Measurements from ENCODE around the gene DNMT3B. TPM values are rescaled to one million over a fixed set of nuclear protein-coding genes. Genes with fewer than 3 reads are reported as not detected.
A peak's percentile ranks its signal among the peaks of the same experiment; 100 is the strongest.

The DNMT3B gene
- total RNA-seq, 8 experiments from 2014 or later, result 1.4 to 35.2 (median 10.5) TPM

DNA sequence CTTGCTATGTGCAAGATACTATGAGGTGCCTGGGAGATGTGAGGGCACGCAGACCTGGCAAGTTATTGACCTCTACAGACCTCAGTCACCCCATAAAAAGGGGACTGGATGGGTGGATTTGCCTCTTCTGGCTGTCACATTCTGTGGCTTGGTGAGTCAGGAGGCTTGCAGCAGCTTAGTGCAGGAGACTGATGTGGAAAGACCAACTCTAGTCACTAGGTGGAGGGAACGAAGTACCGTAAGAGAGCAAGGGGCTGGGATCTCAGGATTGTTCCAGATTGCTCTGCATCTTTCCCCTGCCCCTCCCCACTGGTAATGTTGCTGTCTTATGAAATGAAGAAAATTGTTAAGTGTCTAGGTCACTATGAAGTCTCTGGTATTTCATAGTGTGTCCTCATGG lies 60.9 kb downstream of the DNMT3B start:
- peaks cover 23 to 28% of the 10 kb centered on the region in 2 donors for H3K4me1 ChIP-seq (replicated peaks in 1 of 2)
- H3K4me3 ChIP-seq, result no peak overlapping the region
- ATAC-seq (replicated peaks in 6 of 8), result peak in 7 of 8 experiments; percentile 19 to 48 (median 33)
- peak overlapping the region in 1 of 2 donors; percentile 62 for H3K27ac ChIP-seq
- in situ Hi-C loops (cut with MboI; ENCODE audit: low pct_unique_long_range_greater_than_20kb in 2 of 9, low sequenced_read_pairs in 9 of 9, unreplicated experiment in 9 of 9), result no loop called here
- 25 to 100% (median 86%) methylated on average over 1 to 3 of the region's 3 CpGs; no CpG with 5 or more reads in 4 of the 10 experiments for WGBS, 10 experiments

DNA sequence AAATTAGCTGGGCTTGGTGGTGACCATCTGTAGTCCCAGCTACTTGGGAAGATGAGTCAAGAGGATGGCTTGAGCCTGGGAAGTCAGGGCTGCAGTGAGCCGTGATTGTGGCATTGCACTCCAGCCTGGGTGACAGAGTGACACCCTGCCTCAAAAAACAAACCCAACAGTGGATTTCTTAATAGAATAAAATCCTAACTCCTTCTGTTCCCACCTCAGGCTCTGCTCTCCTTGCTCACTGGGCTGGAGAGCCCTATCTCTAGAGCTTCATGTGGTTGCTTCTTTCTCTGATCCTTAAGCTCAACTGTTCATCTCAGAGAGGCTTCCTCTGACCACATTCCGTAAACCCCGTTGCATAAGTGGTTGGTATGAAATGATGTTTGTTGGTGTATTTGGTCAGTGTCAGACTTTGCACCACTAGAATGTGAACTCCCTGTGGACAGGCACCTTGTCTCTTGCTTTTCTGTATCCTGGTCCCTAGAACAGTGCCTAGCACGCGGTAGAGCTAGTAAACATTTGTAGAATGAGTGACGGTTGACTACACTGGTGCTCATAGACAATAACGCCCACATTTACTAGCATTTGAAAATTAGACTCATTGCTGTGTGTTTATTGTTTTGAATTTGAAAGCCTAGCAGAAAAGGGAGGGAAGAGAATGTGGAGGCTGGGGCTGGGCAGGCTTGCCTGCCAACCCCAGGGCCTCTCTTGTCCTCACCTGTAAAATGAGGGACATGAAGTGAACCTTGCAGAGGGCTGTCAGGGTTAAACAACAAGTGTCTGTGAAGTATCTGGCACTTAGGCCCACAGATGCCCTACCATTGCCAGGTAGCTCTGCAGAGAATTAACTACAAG lies 61.8 kb downstream of the DNMT3B start:
- Histone ChIP-seq H3K4me3 (no peak overlapping the region), H3K4me1 (replicated peaks in 1 of 2) (peaks cover 23 to 28% of the 10 kb centered on the region in 2 donors), H3K27ac (peak overlapping the region in 1 of 2 donors; percentile 62)
- in situ Hi-C loops (cut with MboI; ENCODE audit: low pct_unique_long_range_greater_than_20kb in 2 of 9, low sequenced_read_pairs in 9 of 9, unreplicated experiment in 9 of 9), result no loop called here
- no peak for ATAC-seq (replicated peaks in 6 of 8)
- 33 to 100% (median 96%) methylated on average over 1 to 7 of the region's 7 CpGs; no CpG with 5 or more reads in 2 of the 10 experiments for WGBS, 10 experiments

GRCh38 chr20:32828029-32828680 lies 66.0 kb downstream of the DNMT3B start:
- in situ Hi-C loops (cut with MboI; ENCODE audit: low pct_unique_long_range_greater_than_20kb in 2 of 9, low sequenced_read_pairs in 9 of 9, unreplicated experiment in 9 of 9), result no loop called here

GRCh38 chr20:32829311-32830005 lies 67.3 kb downstream of the DNMT3B start:
- Histone ChIP-seq H3K27ac (no peak overlapping the region), H3K4me1 (replicated peaks in 1 of 2) (peaks cover 0 to 4% of the 10 kb centered on the region in 2 donors), H3K4me3 (no peak overlapping the region)
- WGBS, 10 experiments, result 60 to 100% (median 97%) methylated on average over 1 to 3 of the region's 3 CpGs; no CpG with 5 or more reads in 2 of the 10 experiments
- ATAC-seq (replicated peaks in 6 of 8), result no peak
- in situ Hi-C loops (cut with MboI; ENCODE audit: low pct_unique_long_range_greater_than_20kb in 2 of 9, low sequenced_read_pairs in 9 of 9, unreplicated experiment in 9 of 9), result no loop called here

More at GRCh38 chr20:32828029-32828680, 66.0 kb downstream of the DNMT3B start:
- ATAC-seq (replicated peaks in 6 of 8), result peak in 6 of 8 experiments; percentile 25 to 75 (median 70)
- Histone ChIP-seq H3K4me1 (replicated peaks in 1 of 2) (peaks cover 0 to 8% of the 10 kb centered on the region in 2 donors), H3K4me3 (no peak overlapping the region), H3K27ac (peak overlapping the region in 1 of 2 donors; percentile 10)
- WGBS, 10 experiments, result 69 to 100% (median 90%) methylated on average over 1 to 4 of the region's 4 CpGs; no CpG with 5 or more reads in 1 of the 10 experiments

GRCh38 chr20:32830437-32830836 lies 68.3 kb downstream of the DNMT3B start:
- H3K27ac ChIP-seq, result no peak overlapping the region
- 90 to 100% (median 92%) methylated on average over 1 to 3 of the region's 3 CpGs; no CpG with 5 or more reads in 7 of the 10 experiments for WGBS, 10 experiments
- ATAC-seq (replicated peaks in 6 of 8), result no peak
- peaks cover 0 to 4% of the 10 kb centered on the region in 2 donors for H3K4me1 ChIP-seq (replicated peaks in 1 of 2)
- H3K4me3 ChIP-seq, result no peak overlapping the region
- in situ Hi-C loops (cut with MboI; ENCODE audit: low pct_unique_long_range_greater_than_20kb in 2 of 9, low sequenced_read_pairs in 9 of 9, unreplicated experiment in 9 of 9), result no loop called here

DNA sequence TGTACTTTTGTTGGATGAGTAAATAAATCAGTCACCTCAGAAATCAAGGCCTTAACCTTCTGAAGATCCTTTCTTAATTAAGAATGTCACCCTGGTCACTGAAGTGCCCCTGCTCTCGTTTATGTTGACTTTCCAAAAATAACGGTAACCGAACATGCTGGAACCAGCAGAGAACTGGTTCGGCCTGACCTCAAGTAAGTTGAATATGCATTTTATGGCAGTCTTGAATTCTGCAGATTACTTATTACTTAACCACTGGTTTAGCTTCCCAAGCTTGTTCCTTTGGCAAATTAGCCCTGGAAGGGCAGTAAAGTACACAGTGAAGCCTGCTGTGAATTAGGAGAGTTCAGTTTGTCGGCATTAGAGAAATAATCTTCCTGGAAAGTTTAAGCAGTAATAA lies 69.8 kb downstream of the DNMT3B start:
- Histone ChIP-seq H3K4me3 (no peak overlapping the region), H3K4me1 (replicated peaks in 1 of 2) (peaks cover 0 to 4% of the 10 kb centered on the region in 2 donors), H3K27ac (no peak overlapping the region)
- no peak for ATAC-seq (replicated peaks in 6 of 8)
- in situ Hi-C loops (cut with MboI; ENCODE audit: low pct_unique_long_range_greater_than_20kb in 2 of 9, low sequenced_read_pairs in 9 of 9, unreplicated experiment in 9 of 9), result no loop called here
- 60 to 100% (median 77%) methylated on average over 1 to 5 of the region's 5 CpGs for WGBS, 10 experiments

- Histone ChIP-seq H3K27ac (no peak overlapping the region), H3K4me1 (replicated peaks in 1 of 2) (peaks cover 0 to 1% of the 10 kb centered on the region in 2 donors), H3K4me3 (no peak overlapping the region)
- no peak for ATAC-seq (replicated peaks in 6 of 8)
- in situ Hi-C loops (cut with MboI; ENCODE audit: low pct_unique_long_range_greater_than_20kb in 2 of 9, low sequenced_read_pairs in 9 of 9, unreplicated experiment in 9 of 9), result no loop called here
- WGBS, 10 experiments, result 90 to 100% (median 97%) methylated on average over 2 to 11 of the region's 11 CpGs
Observed at GRCh38 chr20:32832664-32833063, 70.5 kb downstream of the DNMT3B start.

GRCh38 chr20:32834972-32835371 lies 72.8 kb downstream of the DNMT3B start:
- Histone ChIP-seq H3K4me3 (no peak overlapping the region), H3K27ac (no peak overlapping the region), H3K4me1 (replicated peaks in 1 of 2) (no peaks in the 10 kb centered on the region)
- in situ Hi-C loops (cut with MboI; ENCODE audit: low pct_unique_long_range_greater_than_20kb in 2 of 9, low sequenced_read_pairs in 9 of 9, unreplicated experiment in 9 of 9), result no loop called here
- ATAC-seq (replicated peaks in 6 of 8), result no peak

- Histone ChIP-seq H3K4me1 (replicated peaks in 1 of 2) (no peaks in the 10 kb centered on the region), H3K27ac (no peak overlapping the region), H3K4me3 (no peak overlapping the region)
- 67 to 100% methylated on average over 1 of the region's 1 CpG; no CpG with 5 or more reads in 8 of the 10 experiments for WGBS, 10 experiments
- in situ Hi-C loops (cut with MboI; ENCODE audit: low pct_unique_long_range_greater_than_20kb in 2 of 9, low sequenced_read_pairs in 9 of 9, unreplicated experiment in 9 of 9), result no loop called here
- ATAC-seq (replicated peaks in 6 of 8), result peak in 1 of 8 experiments; percentile 18
Observed at GRCh38 chr20:32837157-32837556, 75.0 kb downstream of the DNMT3B start.

- no peak for ATAC-seq (replicated peaks in 6 of 8)
- WGBS, 10 experiments, result 70 to 100% (median 94%) methylated on average over 1 to 6 of the region's 17 CpGs; no CpG with 5 or more reads in 2 of the 10 experiments
Observed at GRCh38 chr20:32839227-32839981, 77.2 kb downstream of the DNMT3B start.

DNA sequence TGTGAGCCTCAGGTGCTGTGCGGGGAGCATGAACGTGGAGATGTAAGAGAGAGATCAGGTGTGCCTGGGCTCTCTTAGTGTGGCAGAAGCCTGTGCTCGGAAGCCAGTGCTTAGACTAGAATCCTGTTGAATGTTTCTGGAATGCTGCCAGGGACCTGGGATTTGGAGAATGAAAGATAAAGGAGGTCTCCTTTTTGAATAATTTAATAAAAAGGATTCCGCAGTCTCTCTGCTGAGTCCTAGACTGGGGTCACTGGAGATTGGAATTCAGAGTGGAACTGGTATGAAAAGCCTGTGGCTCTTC lies 77.7 kb downstream of the DNMT3B start:
- in situ Hi-C loops (cut with MboI; ENCODE audit: low pct_unique_long_range_greater_than_20kb in 2 of 9, low sequenced_read_pairs in 9 of 9, unreplicated experiment in 9 of 9), result no loop called here
- WGBS, 10 experiments, result 80 to 100% (median 100%) methylated on average over 1 to 3 of the region's 4 CpGs; no CpG with 5 or more reads in 2 of the 10 experiments
- Histone ChIP-seq H3K27ac (no peak overlapping the region), H3K4me1 (replicated peaks in 1 of 2) (no peaks in the 10 kb centered on the region), H3K4me3 (no peak overlapping the region)
- ATAC-seq (replicated peaks in 6 of 8), result no peak

More at GRCh38 chr20:32839227-32839981, 77.2 kb downstream of the DNMT3B start:
- Histone ChIP-seq H3K4me3 (no peak overlapping the region), H3K4me1 (replicated peaks in 1 of 2) (no peaks in the 10 kb centered on the region), H3K27ac (no peak overlapping the region)
- in situ Hi-C loops (cut with MboI; ENCODE audit: low pct_unique_long_range_greater_than_20kb in 2 of 9, low sequenced_read_pairs in 9 of 9, unreplicated experiment in 9 of 9), result no loop called here

GRCh38 chr20:32841174-32841573 lies 79.0 kb downstream of the DNMT3B start:
- no peak for ATAC-seq (replicated peaks in 6 of 8)
- H3K4me3 ChIP-seq, result no peak overlapping the region
- in situ Hi-C loops (cut with MboI; ENCODE audit: low pct_unique_long_range_greater_than_20kb in 2 of 9, low sequenced_read_pairs in 9 of 9, unreplicated experiment in 9 of 9), result no loop called here
- H3K4me1 ChIP-seq (replicated peaks in 1 of 2), result no peaks in the 10 kb centered on the region
- H3K27ac ChIP-seq, result no peak overlapping the region
- 87 to 100% (median 93%) methylated on average over 2 to 6 of the region's 9 CpGs; no CpG with 5 or more reads in 4 of the 10 experiments for WGBS, 10 experiments
